Ecto neural progenitor cell (in vitro differentiated cells): ENCODE data around the gene EGF.
"Not testable (repeated sequence)": the region's sequence is repeated elsewhere in the genome, so short reads cannot be mapped to it uniquely, and the experiment has no call there.

Experiments used
- DNase-seq: peaks from one replicate; pipeline ENCODE4 v3.0.0-alpha.2; 2018; ENCODE audit warnings: low spot score

The EGF gene

DNA sequence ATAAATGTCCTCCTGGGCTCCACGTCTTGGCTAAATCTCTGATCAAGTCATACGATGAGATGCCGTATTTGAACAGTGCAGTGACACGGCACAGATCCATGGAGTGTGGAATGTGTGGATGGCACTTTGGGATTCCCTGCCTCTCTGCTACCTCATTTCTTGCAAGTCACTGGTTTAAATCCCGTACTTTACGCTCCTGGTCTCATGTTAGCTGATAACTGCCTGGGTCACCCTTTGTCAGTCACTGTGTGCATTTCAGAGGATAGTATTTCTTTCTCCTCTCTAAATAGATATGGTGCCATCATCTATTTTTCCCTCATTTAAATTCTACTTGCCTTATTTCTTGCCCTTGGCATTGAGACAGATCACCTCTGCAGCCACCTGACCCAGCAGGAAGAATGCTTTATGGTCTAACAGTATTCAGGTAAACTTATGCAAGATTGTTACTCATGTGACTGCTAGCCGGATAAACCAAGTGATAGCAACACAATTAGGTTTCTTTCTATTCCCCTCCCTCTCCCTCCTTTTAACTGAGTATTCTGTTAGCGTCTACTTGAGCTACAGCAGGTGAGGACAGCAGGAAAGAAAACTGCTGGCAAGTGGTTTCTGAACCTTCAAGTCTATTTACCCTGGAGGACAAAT lies 2.8 kb downstream of the EGF start:
- DNase-seq = no peak

DNA sequence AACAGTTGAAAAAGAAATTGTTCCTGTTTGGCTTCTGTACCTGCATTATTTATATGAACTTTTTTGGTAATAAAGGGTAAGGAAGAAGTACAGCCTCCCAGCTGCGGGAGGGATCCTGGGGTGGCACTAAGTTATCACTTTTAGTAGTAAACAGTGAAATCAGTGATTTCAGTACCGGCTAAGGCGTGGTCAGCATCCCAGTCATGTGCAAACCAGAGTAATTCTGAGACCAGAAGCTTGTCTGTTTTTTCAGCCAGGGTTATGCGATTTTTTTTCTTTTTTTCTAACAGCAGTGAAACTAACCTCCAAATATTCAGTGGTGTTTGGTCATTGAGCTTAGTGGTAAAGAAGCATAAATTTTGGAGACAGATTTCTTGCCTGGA lies 3.3 kb downstream of the EGF start:
- DNase-seq = no peak

DNA sequence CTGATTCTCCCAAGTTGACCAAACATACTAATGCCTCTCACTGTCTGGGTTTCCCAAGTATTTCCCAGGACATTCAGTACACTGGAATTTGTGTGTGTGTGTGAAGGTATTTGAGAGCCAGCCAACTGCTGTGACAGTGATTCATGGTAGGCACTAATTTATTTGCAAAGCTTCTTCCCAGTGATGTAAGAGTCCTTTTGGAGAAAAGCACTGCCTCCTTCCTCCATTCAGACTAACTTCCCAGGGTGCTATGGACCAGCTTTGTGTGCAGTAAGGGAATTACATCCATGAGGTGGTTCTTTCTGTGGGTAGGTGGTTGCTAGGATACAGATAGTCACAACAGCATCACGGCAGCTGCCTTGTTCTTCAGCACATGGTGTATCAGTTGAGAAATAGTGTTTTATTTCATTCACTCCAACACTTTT lies 8.7 kb downstream of the EGF start:
- DNase-seq = peak; percentile 60

DNA sequence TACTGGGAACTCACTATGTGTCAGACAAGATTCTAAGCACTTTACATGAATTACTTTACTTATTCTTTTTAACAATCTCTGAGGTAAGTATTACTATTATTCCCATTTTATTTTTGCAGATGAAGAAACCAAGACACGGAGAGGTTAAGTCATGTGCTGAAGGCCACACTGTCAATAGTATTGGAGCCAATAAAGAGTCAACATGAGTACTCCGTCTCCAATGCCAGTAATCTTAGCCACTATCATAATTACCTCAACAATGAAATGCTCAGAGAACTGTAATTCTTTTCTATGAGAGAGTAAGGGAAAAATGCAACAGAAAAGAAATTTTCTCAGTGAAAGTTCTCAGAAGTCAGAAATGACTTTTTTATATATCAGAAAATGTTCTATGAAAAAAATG lies 12.7 kb downstream of the EGF start:
- no peak for DNase-seq

DNA sequence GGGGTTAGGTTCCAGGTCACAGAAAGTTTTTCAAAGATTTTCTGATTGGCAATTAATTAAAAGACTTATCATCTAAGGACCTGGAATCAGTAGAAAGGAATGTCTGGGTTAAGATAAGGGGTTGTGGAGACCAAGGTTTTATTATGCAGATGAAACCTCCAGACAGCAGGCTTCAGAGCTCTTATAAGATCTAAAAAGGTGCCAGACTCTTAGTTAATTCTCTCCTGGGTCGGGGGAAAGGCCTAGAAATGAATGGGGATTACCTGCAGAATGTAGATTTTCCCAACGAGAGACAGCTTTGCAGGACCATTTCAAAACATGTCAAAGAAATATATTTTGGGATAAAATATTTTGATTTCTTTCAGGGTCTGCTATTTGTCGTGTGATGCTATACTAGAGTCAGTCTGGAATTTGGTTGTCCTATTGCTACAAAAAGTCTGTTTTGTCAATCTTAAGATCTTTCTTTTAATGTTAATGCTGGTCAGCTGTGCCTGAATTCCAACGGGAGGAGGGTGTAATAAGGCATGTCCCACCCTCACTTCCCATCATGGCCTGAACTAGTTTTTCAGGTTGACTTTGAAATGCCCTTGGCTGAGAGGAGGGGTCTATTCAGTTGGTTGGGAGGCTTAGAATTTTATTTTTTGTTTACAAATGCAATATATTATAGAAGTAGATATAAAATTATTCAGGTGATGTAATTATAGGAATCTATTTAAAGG lies 15.8 kb downstream of the EGF start:
- DNase-seq = no peak

DNA sequence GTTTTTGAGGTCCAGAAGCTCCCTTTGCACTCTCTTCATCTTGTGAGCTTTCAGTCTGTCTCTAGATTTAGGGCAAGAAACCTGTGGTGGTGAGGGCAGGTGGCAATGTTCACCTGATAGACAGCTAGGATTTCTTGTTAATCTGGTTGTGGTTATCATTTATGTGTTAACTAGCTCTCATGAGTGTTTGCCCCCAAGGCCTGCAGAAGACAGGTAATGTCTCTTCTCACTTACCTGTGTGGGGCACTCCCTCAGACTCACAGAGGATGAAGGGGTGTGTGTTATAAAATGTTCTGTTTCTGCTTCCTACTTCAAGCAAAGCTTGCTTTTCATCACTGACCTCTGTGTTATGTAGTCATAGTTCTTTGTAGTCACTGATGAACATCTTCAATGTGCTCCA lies 17.8 kb downstream of the EGF start:
- no peak for DNase-seq

DNA sequence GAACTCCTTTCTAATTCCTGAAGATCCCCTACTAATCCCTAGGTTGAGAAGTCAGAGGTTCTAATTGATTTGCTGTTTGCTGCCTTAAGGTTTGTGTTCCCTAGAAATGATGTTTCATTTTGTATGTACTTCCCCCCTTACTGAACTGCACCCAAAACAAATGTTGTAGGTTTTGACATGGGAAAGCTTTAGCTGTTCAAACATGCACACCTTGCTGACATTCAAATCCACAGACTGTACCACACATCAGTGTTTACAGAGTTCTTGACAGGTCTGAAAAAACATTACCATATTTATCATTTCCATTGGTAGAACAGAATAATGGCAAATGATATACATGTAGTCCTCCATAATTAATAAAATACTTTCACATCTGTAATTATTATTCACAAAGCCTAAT lies 18.2 kb downstream of the EGF start:
- no peak for DNase-seq

DNA sequence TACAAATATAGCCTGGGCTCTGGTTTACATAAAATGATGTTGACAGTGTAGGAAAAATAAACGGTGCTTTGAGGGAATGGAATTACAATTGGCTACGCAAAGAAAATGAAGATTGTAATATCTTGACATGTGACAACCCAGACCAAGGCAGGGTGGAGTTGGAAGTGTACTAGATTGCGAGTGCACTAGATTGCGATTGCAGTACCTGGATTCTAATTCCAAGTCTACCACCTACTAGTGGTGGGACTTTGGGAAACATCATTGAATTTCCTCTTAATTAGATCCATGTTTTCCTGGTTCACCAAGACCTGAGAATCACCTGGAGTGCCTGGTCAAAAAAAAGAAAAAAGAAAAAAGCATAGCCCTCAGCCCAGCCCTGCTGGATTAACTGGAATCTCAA lies 18.6 kb downstream of the EGF start:
- DNase-seq = no peak

DNA sequence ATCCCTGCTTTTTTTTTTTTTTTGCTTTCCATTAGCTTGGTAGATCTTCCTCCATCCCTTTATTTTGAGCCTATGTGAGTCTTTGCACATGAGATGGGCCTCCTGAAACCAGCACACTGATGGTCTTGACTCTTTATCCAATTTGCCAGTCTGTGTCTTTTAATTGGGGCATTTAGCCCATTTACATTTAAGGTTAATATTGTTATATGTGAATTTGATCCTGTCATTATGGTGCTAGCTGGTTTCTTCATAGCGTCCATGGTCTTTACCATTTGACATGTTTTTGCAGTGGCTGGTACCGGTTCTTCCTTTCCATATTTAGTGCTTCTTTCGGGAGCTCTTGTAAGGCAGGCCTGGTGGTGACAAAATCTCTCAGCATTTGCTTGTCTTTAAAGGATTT lies 24.7 kb downstream of the EGF start:
- not testable (repeated sequence) for DNase-seq

DNA sequence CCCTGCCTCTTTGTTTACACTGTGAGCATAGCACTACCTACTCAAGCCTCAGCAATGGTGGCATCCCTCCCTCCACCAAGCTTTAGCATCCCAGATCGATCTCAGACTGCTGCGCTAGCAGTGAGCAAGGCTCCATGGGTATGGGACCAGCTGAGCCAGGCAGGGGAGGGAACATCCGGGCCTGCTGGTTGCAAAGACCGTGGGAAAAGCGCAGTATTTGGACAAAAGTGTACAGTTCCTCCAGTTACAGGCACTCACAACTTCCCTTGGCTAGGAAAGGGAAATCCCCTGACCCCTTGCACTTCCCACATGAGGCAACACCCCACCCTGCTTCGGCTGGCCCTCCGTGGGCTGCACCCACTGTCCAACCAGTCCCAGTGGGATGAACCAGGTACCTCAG lies 26.5 kb downstream of the EGF start:
- no peak for DNase-seq

DNA sequence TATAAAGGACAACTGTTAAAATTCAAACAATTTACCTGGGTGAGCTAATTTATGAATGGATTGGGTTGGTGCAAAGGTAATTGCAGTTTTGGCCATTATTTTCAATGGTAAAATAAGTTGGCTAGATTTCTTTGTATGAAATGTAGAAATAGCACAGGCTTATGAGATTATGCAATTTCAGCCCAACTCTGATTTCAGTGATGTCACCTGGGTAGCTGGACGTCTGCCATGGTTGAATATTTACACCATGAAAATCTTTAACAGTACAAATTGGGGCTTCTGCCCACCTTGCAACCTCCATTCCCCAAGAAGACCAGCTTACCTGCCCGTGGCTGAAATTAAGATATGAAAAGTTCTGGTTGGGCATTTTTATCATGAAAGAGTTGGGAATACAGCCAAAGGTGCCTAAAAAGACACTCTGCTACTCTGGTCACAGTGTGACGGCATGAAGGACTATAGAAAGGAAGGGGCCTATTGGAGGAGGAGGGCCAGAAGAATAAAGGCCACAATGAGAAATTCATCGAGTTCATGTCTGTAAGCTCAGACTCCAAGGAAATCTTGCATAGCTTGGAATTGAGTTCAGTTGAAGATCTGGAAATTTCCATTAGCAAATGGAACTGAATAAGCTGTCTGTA lies 29.7 kb downstream of the EGF start:
- DNase-seq = no peak

DNA sequence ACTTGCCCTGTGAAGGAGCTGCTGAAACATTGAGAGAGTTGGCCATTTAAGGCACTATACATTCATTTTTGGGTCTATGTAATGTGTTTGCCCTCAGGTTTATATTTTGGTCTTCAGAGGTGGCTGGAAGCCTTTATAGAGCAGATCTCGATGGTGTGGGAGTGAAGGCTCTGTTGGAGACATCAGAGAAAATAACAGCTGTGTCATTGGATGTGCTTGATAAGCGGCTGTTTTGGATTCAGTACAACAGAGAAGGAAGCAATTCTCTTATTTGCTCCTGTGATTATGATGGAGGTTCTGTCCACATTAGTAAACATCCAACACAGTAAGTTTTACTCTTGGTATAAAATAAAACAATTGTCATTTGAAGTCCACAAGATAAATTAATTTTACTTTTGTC lies 31.1 kb downstream of the EGF start:
- DNase-seq = no peak

DNA sequence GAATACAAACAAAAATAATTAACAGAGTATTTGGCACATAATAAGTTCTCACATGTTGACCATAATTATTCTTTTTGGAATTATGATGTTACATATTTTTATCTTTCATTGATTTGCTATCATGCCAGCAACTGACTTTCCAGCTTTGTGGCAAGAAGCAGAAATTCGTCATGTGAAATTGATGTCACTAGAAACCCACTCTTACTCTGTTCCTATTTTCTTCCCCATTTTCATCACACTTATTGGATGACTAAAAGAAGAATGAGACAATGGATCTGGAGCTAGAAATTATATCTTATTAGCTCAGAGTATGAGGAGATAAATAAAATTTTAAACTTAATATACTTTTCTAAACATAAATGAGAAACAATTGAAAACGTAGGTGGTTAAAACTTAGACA lies 31.9 kb downstream of the EGF start:
- DNase-seq = no peak

DNA sequence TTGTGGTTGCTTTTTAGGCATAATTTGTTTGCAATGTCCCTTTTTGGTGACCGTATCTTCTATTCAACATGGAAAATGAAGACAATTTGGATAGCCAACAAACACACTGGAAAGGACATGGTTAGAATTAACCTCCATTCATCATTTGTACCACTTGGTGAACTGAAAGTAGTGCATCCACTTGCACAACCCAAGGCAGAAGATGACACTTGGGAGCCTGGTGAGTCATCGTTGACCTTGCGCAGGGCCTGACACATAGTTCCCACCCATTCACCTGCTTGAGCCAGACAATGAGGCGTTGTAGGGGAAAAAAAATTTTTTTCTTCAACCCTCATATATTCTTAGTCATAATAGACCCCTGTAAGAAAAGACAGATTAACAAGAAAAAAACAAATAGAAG lies 32.4 kb downstream of the EGF start:
- DNase-seq = no peak

DNA sequence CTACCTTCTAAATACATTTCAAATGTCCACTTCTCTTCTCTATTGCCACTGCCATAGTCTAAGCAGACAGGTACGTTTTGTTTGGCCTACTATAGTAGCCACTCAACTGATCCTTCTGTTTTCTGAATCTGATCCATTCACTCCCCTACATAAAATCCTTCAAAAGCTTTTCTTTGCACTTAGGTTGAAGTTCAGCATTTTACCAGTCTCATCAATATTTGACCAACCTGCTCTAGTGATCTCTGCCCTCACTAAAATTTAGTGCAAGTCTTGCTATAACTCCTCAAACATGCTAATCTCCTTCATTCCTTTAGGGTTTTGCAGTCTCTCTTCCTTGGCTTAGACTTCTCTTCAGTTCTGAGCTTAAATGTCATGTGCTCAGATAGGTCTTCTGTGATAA lies 33.4 kb downstream of the EGF start:
- DNase-seq = no peak

DNA sequence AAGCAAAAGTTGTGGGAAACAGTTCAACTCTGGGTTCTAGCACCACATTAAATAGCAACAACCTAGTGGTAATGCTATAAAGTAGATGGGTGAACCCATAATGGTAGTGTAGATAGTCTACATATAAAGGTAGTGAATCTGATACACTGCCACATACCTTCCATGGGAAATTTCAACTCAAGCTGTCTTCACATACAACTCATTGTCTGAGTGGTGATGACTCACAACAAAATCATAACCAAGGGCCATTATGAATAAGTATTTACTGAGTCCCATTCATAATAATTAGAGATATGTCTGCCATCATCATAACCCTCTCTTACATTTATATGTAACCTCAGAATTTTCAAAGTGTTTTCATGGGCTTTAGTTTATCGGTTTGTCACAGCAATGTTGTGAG lies 34.8 kb downstream of the EGF start:
- no peak for DNase-seq

DNA sequence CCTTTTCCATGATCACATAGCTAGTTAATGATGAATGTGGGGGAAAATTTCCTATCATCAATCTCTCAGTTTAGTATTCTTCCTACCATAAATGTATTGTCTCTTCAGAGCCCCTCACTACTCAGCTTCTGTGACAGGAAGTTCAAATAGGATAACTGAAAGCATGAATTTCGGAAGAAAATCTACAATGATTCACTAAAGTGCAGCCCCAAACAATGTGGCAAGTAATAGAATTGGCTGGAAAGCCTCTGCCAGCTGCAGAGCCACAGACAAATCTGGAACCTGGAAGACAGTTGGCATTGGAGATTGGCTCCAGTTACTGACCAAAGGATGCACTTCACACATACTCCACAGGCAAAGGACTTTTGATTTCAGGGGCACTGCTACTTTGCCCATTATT lies 35.2 kb downstream of the EGF start:
- no peak for DNase-seq

DNA sequence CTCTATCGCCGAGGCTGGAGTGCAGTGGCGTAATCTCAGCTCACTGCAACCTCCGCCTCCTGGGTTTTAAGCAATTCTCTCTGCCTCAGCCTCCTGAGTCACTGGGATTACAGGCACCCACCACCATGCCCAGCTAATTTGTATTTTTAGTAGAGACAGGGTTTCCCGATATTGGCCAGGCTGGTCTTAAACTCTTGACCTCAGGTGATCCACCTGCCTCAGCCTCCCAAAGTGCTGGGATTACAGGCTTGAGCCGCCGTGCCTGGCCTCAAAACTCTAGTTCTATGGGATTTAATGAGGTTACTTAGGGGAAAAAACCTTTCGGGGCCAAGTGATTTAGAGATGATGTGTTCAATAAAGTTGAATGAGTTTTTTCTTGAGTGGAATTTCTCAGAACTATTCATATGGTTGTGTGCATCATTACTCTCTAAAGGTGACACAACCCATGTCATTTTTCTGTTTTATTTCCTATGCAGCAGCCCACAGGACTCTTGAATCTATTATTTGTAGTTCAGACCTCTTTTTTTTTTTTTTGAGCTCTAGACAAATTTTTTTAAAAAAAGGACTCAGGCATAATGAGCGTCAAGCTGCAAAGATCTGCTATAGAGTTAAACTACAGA lies 36.5 kb downstream of the EGF start:
- not testable (repeated sequence) for DNase-seq

DNA sequence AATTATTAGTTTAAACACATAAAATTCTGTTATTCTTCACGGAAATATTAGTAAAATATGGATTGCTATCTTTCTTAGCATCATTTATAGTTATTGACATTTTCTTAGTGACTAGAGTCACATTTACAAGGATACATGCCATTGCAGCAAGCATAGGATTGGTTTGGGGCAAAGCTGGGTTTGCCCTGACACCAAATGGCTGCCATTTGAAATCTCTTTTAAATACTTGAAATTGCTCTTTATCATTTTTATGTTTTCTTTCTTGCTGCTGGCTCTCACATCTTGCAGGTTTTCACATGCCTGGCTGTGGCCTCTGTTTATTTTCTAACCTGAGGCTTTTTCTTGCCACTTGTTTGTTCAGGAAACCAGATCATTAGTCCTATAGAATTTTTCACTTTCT lies 39.9 kb downstream of the EGF start:
- DNase-seq = no peak

DNA sequence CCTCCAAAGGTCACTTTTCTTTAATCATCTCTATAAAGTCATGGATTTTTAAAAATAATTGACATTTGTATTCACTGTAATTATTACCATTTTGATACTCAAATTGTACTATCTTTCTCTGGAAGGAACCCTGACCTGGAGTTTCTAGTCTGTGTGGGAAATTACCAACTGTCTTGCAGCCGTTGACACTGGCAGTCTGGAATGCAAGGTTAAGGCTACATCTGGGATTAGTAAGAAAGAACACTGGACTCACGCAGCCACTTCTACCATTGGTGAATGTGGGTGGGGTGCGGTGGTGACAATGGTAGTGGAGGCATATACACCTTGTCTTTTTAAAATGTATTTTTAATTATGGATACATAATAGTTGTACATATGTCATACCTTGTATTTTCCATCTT lies 40.9 kb downstream of the EGF start:
- DNase-seq = no peak

DNA sequence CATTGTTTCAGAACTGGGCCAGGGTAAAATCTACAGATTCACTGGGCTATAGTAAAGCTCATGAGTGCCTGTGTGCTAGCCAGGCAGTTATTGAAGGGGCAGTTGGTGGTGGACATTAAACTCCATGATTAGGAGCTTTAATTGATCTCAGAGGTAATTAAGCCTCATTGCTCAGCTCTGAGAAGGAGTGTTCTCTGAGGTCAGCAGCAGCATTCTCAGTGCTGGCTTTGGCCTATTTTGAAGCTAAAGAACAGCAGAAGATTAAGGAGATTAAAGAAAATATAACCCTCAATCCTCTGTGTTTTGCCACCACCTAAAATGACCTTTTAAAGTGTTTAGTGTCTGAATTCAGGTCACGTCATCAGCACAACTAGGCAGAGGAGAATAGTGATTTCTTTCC lies 42.5 kb downstream of the EGF start:
- no peak for DNase-seq

DNA sequence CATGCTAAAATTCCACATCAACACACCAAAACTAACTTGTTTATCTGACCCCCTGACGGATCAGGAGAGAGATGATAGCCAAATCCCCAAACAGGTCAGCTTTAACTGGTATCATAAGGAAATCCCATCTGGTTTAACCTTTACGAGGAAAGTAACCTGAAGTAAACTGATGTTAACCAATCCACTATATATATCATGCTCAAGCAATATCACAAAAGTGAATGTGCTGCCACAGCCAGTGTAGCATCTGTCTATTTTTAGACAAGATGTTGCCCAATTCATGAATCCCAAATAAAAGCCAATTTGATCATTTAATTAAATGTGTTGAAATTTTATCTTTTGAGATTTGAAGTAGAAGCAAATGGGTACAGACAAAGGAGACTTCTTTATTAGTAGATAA lies 44.5 kb downstream of the EGF start:
- DNase-seq = no peak

DNA sequence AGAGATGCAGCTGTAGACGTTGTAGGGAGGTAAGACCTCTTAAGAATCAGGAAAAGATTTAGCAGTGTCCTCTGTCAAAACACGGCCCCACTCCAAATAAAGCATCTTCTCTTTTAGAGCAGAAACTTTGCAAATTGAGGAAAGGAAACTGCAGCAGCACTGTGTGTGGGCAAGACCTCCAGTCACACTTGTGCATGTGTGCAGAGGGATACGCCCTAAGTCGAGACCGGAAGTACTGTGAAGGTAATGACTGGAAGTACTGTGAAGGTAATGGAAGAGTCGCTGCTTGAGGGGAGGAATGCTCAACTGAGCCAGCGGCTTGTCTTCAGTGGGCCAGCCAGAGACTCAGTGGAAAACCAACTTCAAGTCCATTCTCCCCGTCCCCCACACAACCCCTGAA lies 46.5 kb downstream of the EGF start:
- DNase-seq = no peak
